H9 (cell line): Measurements from ENCODE around the gene SCD5. TPM values are rescaled to one million over a fixed set of nuclear protein-coding genes. Genes with fewer than 3 reads are reported as not detected.

Experiments
- DNase-seq: peaks from one replicate; pipeline ENCODE4 v3.0.0-alpha.2; 2017
- H2AFZ ChIP-seq: one replicate; pipeline ENCODE4 v1.6.1; 2013; ENCODE audit warnings: mild to moderate bottlenecking, low read length, control low read depth, moderate library complexity
- H2AK5ac ChIP-seq: 2 replicates; pipeline ENCODE4 v1.6.1; 2013; ENCODE audit warnings: low read length, control low read depth, mixed read lengths; ENCODE audit not compliant: insufficient read length
- H2BK120ac ChIP-seq: one replicate; pipeline ENCODE4 v1.6.1; 2013; ENCODE audit warnings: low read depth, mild to moderate bottlenecking, low read length, control low read depth, inconsistent platforms; ENCODE audit not compliant: poor library complexity, severe bottlenecking
- H2BK12ac ChIP-seq: 2 replicates; pipeline ENCODE4 v1.6.1; 2013; ENCODE audit warnings: low read length, control low read depth, mixed read lengths, low read depth; ENCODE audit not compliant: insufficient read length
- H2BK15ac ChIP-seq: 2 replicates; pipeline ENCODE4 v1.6.1; 2013; ENCODE audit warnings: low read depth, low read length, control low read depth
- H2BK20ac ChIP-seq: one replicate; pipeline ENCODE4 v1.6.1; 2013; ENCODE audit warnings: low read depth, mild to moderate bottlenecking, low read length, control low read depth, inconsistent platforms; ENCODE audit not compliant: poor library complexity, severe bottlenecking
- H2BK5ac ChIP-seq: 2 replicates; pipeline ENCODE4 v1.6.1; 2013; ENCODE audit warnings: low read length, control low read depth, mixed read lengths; ENCODE audit not compliant: insufficient read length
- H3K14ac ChIP-seq: 2 replicates; pipeline ENCODE4 v1.6.1; 2013; ENCODE audit warnings: low read length, control low read depth; ENCODE audit not compliant: insufficient read depth
- H3K18ac ChIP-seq: 2 replicates; pipeline ENCODE4 v1.6.1; 2013; ENCODE audit warnings: low read depth, mild to moderate bottlenecking, mixed read lengths, low read length, control low read depth; ENCODE audit not compliant: insufficient read length
- H3K23ac ChIP-seq: 2 replicates; pipeline ENCODE4 v1.6.1; 2013; ENCODE audit warnings: low read length, control low read depth, mixed read lengths, low read depth; ENCODE audit not compliant: insufficient read length
- H3K23me2 ChIP-seq: 2 replicates; pipeline ENCODE4 v1.6.1; 2013; ENCODE audit warnings: low read depth, mild to moderate bottlenecking, mixed read lengths, low read length, control low read depth; ENCODE audit not compliant: insufficient read length, poor library complexity, severe bottlenecking
- H3K27ac ChIP-seq: 2 replicates; pipeline ENCODE4 v1.5.1; 2013; ENCODE audit warnings: low read length, control low read depth, mixed read lengths, low read depth; ENCODE audit not compliant: insufficient read length
- H3K27me3 ChIP-seq: 2 replicates; pipeline ENCODE4 v1.6.1; 2013; ENCODE audit warnings: low read length, control low read depth, inconsistent platforms; ENCODE audit not compliant: insufficient read depth
- H3K4ac ChIP-seq: 2 replicates; pipeline ENCODE4 v1.6.1; 2013; ENCODE audit warnings: low read depth, mild to moderate bottlenecking, control low read depth, inconsistent platforms, low read length, moderate library complexity
- H3K4me1 ChIP-seq: 2 replicates; pipeline ENCODE4 v1.6.1; 2013; ENCODE audit warnings: low read length, control low read depth, inconsistent platforms; ENCODE audit not compliant: insufficient read depth
- H3K4me2 ChIP-seq: 2 replicates; pipeline ENCODE4 v1.6.1; 2013; ENCODE audit warnings: low read length, control low read depth, mixed read lengths; ENCODE audit not compliant: insufficient read length, insufficient read depth
- H3K56ac ChIP-seq: 2 replicates; pipeline ENCODE4 v1.6.1; 2013; ENCODE audit warnings: low read depth, mild to moderate bottlenecking, mixed read lengths, low read length, control low read depth; ENCODE audit not compliant: insufficient read length
- H3K79me1 ChIP-seq: 2 replicates; pipeline ENCODE4 v1.6.1; 2013; ENCODE audit warnings: low read depth, mild to moderate bottlenecking, moderate library complexity, low read length, control low read depth, inconsistent platforms; ENCODE audit not compliant: insufficient read depth, poor library complexity, severe bottlenecking
- H3K79me2 ChIP-seq: 2 replicates; pipeline ENCODE4 v1.6.1; 2013; ENCODE audit warnings: low read length, control low read depth, inconsistent platforms; ENCODE audit not compliant: insufficient read depth
- H3K9ac ChIP-seq: 2 replicates; pipeline ENCODE4 v1.6.1; 2013; ENCODE audit warnings: low read length, control low read depth, mixed read lengths; ENCODE audit not compliant: insufficient read length; ENCODE audit errors: extremely low read depth
- H3K9me3 ChIP-seq: one replicate; pipeline ENCODE4 v1.6.1; 2013; ENCODE audit warnings: low read depth, low read length, inconsistent platforms; ENCODE audit not compliant: control insufficient read depth
- H3T11ph ChIP-seq: one replicate; pipeline ENCODE4 v1.6.1; 2013; ENCODE audit warnings: mild to moderate bottlenecking, low read length, control low read depth, inconsistent platforms
- H4K20me1 ChIP-seq: one replicate; pipeline ENCODE4 v1.6.1; 2013; ENCODE audit not compliant: control insufficient read depth, insufficient read length, insufficient read depth
- H4K5ac ChIP-seq: 2 replicates; pipeline ENCODE4 v1.6.1; 2013; ENCODE audit warnings: low read depth, mild to moderate bottlenecking, mixed read lengths, low read length, control low read depth; ENCODE audit not compliant: insufficient read length
- H4K8ac ChIP-seq: replicated peaks from 2 replicates; pipeline ENCODE4 v1.6.1; 2013; ENCODE audit warnings: low read length, control low read depth, mixed read lengths, low read depth; ENCODE audit not compliant: insufficient read length
- H4K91ac ChIP-seq: 2 replicates; pipeline ENCODE4 v1.6.1; 2013; ENCODE audit warnings: low read depth, mild to moderate bottlenecking, moderate library complexity, mixed read lengths, low read length, control low read depth; ENCODE audit not compliant: insufficient read length
- H3K27ac Mint-ChIP-seq, 3 experiments: 2 replicates in 2 of 3; 3 replicates in 1 of 3; pipeline ENCODE4 v1.8.0; 2020 to 2021; ENCODE audit warnings: mixed read lengths in 3 of 3, mild to moderate bottlenecking in 1 of 3, moderate library complexity in 1 of 3
- H3K27me3 Mint-ChIP-seq: 2 replicates; pipeline ENCODE4 v1.8.0; 2021; ENCODE audit warnings: low read depth, mild to moderate bottlenecking, moderate library complexity, mixed read lengths
- H3K36me3 Mint-ChIP-seq, 3 experiments: 2 replicates in 2 of 3; 3 replicates in 1 of 3; pipeline ENCODE4 v1.8.0; 2020 to 2021; ENCODE audit warnings: low read depth in 3 of 3, mixed read lengths in 3 of 3; ENCODE audit not compliant: insufficient read depth in 1 of 3
- H3K4me1 Mint-ChIP-seq, 2 experiments: 2 replicates each; pipeline ENCODE4 v1.8.0; 2020; ENCODE audit warnings: mixed read lengths in 2 of 2
- H3K4me3 Mint-ChIP-seq, 2 experiments: 2 replicates in 1 of 2; 3 replicates in 1 of 2; pipeline ENCODE4 v1.8.0; 2020 to 2021; ENCODE audit warnings: mild to moderate bottlenecking in 2 of 2, mixed read lengths in 2 of 2, moderate library complexity in 1 of 2
- H3K9me3 Mint-ChIP-seq, 2 experiments: 2 replicates in 1 of 2; 3 replicates in 1 of 2; pipeline ENCODE4 v1.8.0; 2020; ENCODE audit warnings: mild to moderate bottlenecking in 2 of 2, mixed read lengths in 2 of 2, moderate library complexity in 1 of 2
- WGBS: extraction: QIAGEN DNeasy Blood & Tissue Kit; methylation state at CpG from one replicate; pipeline ENCODE4 v1.1.7; 2013; ENCODE audit warnings: missing lambda C conversion rate, low lambda C conversion rate, mixed read lengths; ENCODE audit not compliant: insufficient read length; ENCODE audit errors: extremely low coverage; 5-methylcytosine and 5-hydroxymethylcytosine counted together
- total RNA-seq: library from RNA; stranded (reverse); gene quantifications from 2 replicates; pipeline ENCODE4 v1.2.1, GENCODE V29; 2021
- TF ChIP-seq, protein P1 (sequence below): fragments of 200-600 bp; sonication (generic); conservative IDR thresholded peaks from 3 replicates; pipeline ENCODE4 v1.8.0; 2021; ENCODE audit warnings: antibody characterized with exemption, mild to moderate bottlenecking

Gene SCD5
- total RNA-seq, 1 experiment from 2014 or later = 0.68 TPM

DNA sequence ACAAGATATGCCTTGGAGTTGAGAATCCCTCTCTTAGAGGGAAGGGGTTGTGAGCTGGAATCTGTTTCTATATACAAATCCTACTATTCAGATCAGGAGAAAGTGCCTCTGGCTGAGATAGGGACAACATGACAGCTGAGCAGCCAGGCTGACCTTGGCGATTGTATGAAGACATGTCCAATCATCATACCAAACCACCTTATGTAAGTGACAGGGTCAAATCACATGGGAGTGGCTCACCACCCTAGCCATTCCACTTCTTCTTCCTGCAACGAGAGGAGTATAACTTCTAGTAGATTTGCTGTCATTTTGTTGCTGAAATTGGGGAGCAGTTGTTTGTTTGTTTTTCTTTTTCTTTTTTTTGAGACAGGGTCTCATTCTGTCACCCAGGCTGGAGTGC lies 188.6 kb downstream of the SCD5 start:
- Histone ChIP-seq H3K9me3 (no peaks in the 10 kb centered on the region), H3K4me2 (no peak overlapping the region), H2AFZ (no peak overlapping the region), H3K27ac (no peak overlapping the region), H4K91ac (no peak overlapping the region), H4K5ac (no peak overlapping the region), H2BK20ac (no peak overlapping the region), H3K27me3 (no peaks in the 10 kb centered on the region), H3K56ac (no peak overlapping the region), H2AK5ac (no peak overlapping the region), H3K14ac (no peak overlapping the region), H2BK5ac (no peak overlapping the region), H2BK15ac (no peak overlapping the region), H3K9ac (no peak overlapping the region), H3K79me1 (no peaks in the 10 kb centered on the region), H3K23ac (no peak overlapping the region), H4K20me1 (no peaks in the 10 kb centered on the region), H4K8ac (no peak overlapping the region), H3K23me2 (no peaks in the 10 kb centered on the region), H3K4me1 (no peaks in the 10 kb centered on the region), H2BK12ac (no peak overlapping the region), H3T11ph (no peak overlapping the region), H3K79me2 (no peaks in the 10 kb centered on the region), H3K18ac (no peak overlapping the region), H3K4ac (no peak overlapping the region), H2BK120ac (no peak overlapping the region)
- Mint-ChIP-seq H3K27me3 (no peaks in the 10 kb centered on the region), H3K4me1 (peaks cover 4 to 7% of the 10 kb centered on the region in 2 experiments), H3K27ac (no peak overlapping the region), H3K36me3 (no peaks in the 10 kb centered on the region), H3K9me3 (no peaks in the 10 kb centered on the region), H3K4me3 (no peak overlapping the region)
- no CpG with 5 or more reads among the region's 2 CpGs for WGBS
- TF ChIP-seq, protein P1, sequence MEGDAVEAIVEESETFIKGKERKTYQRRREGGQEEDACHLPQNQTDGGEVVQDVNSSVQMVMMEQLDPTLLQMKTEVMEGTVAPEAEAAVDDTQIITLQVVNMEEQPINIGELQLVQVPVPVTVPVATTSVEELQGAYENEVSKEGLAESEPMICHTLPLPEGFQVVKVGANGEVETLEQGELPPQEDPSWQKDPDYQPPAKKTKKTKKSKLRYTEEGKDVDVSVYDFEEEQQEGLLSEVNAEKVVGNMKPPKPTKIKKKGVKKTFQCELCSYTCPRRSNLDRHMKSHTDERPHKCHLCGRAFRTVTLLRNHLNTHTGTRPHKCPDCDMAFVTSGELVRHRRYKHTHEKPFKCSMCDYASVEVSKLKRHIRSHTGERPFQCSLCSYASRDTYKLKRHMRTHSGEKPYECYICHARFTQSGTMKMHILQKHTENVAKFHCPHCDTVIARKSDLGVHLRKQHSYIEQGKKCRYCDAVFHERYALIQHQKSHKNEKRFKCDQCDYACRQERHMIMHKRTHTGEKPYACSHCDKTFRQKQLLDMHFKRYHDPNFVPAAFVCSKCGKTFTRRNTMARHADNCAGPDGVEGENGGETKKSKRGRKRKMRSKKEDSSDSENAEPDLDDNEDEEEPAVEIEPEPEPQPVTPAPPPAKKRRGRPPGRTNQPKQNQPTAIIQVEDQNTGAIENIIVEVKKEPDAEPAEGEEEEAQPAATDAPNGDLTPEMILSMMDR = no peak
- DNase-seq = no peak
